Astrocyte of the cerebellum (primary cell): Measurements from ENCODE around the gene TRPM5.

Experiments
- DNase-seq: peaks from one replicate; pipeline ENCODE4 v3.0.0-alpha.2; 2011; ENCODE audit warnings: low read depth
- H3K4me3 ChIP-seq: 2 replicates; pipeline ENCODE4 v1.5.1; 2011; ENCODE audit warnings: mild to moderate bottlenecking, low read depth, low read length, moderate library complexity
- CTCF ChIP-seq: IDR thresholded peaks from 2 replicates; pipeline ENCODE4 v1.5.1; 2012; ENCODE audit warnings: low read length, low read depth, moderate library complexity, mild to moderate bottlenecking; ENCODE audit errors: missing control alignments
- in situ Hi-C: cut with HindIII; loops from 2 replicates; pipeline ENCODE4 v1.10.0; 2017; ENCODE audit warnings: low sequenced_read_pairs

Gene TRPM5

GRCh38 chr11:2394818-2395105 is 49.6 kb downstream of the TRPM5 start:
- no peak overlapping the region for H3K4me3 ChIP-seq
- no peak for TF ChIP-seq CTCF
- in situ Hi-C loops: no loop called here
- DNase-seq: no peak
